ENCODE measurements around the gene SH2D2A.

SH2D2A gene

GRCh38 chr1:156802421-156802935 lies 14.2 kb downstream of the SH2D2A start:
- DNase-seq = no peak

- no peak for DNase-seq
Observed at GRCh38 chr1:156801409-156802121, 15.1 kb downstream of the SH2D2A start.

- DNase-seq = peak; percentile 25
Observed at GRCh38 chr1:156797212-156797871, 19.3 kb downstream of the SH2D2A start.

GRCh38 chr1:156796340-156797097 lies 20.1 kb downstream of the SH2D2A start:
- peak; percentile 13 for DNase-seq

- no peak for DNase-seq
Observed at GRCh38 chr1:156795787-156796186, 20.9 kb downstream of the SH2D2A start.

DNA sequence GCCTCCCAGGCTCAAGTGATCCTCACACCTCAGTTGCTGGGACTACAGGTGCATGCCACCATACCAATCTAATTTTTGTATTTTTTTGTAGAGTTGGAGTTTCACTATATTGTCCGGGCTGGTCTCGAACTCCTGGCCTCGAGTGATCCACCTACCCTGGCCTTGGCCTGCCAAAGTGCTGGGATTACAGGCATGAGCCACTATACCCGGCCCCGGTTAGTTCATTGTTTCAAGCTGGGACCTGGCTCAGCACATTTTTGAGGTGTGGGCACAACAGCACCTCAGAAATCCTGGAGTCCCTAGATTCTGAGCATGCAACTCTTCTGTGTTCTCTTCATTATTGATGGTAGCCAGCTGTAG lies 21.3 kb downstream of the SH2D2A start:
- no peak for DNase-seq

DNA sequence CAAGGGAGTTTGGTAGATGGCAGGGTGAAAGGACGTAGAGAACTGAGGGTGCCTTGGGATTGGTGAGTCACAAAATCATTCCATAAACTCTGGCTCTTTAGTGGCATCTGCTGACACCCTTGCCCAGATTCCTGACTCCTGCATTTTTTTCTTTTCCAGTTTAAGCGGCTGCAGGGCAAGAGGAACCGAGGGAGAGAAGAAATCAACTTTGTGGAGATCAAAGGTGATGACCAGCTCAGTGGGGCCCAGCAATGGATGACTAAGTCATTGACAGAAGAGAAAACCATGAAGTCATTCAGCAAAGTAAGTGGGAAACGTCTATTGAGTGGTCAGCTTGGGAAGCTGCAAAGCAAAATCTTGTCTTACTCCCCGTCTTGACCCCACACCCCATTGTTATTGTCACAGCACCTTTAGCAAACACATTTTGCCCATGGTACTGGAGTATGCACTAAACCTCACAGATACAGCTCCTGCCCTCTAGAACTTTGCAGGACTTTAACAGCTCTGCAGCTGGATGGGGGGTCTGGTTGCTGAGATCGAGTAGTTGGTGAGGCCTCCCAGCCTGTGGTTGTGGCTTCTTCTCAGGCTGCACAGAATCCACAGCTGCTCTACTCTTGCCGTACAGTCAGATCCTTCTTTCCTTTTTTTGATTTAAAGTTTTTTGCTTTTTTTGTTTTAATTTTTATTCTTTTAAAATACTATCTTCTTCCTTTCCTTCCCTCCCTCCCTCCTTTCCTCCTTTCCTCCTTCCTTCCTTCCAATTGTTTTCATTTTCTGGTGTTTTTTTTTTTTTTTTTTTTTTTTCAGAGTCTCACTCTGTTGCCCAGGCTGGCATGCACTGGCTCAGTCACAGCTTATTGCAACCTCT lies 21.9 kb downstream of the SH2D2A start:
- no peak for DNase-seq

DNA sequence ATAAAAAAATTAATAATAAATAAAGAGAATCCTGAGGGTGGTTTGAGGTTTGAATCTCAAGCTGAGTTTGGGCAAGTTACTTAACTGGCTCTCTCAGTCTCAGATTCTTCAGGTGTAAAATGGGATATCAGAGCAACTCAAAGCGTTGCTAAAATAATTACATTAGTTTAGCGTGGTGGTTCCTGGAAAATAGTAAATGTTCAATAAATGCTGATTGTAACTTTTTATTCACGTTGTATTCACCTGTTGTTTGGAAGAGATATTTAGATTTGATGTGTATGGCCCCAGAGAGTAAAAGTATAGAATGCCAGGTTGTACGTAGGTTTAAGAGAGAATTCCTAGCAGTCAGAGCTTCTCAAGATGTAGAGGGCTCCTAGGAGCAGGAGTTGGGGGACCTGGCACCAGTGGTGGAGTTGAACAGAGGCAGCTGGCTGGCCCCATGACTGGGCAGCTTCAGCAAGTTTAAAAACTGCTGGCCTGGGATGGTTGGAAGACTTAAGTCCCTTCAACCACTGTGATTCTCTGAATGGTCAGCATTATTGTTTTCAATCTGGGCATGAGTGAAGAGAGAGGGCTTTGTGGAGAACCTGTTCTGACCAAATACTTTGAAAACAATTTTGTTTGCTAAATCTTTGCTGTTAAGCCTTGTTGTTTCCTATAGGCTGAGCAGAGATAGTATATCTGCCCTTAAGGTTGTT lies 26.9 kb downstream of the SH2D2A start:
- DNase-seq = no peak

- no peak for DNase-seq
Observed at GRCh38 chr1:156788136-156788535, 28.5 kb downstream of the SH2D2A start.

DNA sequence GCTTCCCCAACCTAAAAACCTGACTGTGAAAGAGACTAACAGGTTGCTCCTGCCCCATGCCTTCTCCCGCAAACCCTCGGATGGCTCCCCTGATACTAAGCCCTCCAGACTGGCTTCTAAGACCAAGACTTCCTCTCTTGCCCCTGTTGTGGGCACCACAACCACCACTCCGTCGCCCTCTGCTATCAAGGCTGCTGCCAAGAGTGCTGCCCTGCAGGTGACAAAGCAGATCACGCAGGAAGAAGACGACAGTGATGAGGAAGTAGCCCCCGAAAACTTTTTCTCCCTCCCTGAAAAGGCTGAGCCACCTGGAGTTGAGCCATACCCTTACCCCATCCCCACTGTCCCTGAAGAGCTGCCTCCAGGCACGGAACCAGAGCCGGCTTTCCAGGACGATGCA lies 30.0 kb downstream of the SH2D2A start:
- DNase-seq = no peak

GRCh38 chr1:156785458-156785857 lies 31.2 kb downstream of the SH2D2A start:
- no peak for DNase-seq

- peak; percentile 53 for DNase-seq
Observed at GRCh38 chr1:156781585-156782186, 35.0 kb downstream of the SH2D2A start.

- DNase-seq = no peak
Observed at GRCh38 chr1:156777573-156777972, 39.1 kb downstream of the SH2D2A start.

DNA sequence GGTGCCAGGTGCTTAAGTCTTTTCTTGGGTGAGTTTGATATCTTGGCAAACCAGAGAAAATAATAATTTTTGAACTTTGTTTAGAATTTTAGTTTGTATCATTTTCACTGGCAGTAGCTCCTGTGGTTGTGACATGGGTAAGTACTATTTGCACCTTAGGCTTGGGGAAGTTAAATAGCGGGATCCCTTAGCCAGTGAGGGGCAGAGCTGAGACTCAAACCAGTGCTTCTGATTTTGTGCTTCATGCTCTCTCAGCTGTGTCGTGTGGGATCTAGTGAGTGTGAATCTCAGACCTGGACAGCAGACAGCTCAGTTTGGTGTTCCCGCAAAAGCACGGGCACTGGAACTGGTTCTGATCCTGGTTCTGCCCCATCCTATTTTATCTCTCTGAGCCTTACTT lies 39.7 kb downstream of the SH2D2A start:
- no peak for DNase-seq

- no peak for DNase-seq
Observed at GRCh38 chr1:156775799-156776198, 40.8 kb downstream of the SH2D2A start.

DNA sequence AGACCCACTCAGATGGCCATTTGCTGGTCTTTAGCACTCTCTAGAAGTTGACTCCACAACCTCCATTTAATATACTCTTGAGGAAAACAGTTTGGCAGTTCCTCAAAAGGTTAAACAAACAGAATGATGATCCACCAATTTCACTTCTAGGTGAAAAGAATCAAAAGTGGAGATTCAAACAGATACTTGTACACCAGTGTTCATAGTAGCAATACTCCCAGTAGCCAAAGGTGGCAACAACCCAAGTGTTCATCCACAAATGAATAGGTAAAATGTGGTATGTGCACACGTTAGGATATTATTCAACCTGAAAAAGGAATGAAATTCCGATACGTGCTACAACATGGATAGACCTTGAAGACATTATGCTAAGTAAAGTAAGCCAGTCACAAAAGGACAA lies 43.0 kb downstream of the SH2D2A start:
- no peak for DNase-seq

DNA sequence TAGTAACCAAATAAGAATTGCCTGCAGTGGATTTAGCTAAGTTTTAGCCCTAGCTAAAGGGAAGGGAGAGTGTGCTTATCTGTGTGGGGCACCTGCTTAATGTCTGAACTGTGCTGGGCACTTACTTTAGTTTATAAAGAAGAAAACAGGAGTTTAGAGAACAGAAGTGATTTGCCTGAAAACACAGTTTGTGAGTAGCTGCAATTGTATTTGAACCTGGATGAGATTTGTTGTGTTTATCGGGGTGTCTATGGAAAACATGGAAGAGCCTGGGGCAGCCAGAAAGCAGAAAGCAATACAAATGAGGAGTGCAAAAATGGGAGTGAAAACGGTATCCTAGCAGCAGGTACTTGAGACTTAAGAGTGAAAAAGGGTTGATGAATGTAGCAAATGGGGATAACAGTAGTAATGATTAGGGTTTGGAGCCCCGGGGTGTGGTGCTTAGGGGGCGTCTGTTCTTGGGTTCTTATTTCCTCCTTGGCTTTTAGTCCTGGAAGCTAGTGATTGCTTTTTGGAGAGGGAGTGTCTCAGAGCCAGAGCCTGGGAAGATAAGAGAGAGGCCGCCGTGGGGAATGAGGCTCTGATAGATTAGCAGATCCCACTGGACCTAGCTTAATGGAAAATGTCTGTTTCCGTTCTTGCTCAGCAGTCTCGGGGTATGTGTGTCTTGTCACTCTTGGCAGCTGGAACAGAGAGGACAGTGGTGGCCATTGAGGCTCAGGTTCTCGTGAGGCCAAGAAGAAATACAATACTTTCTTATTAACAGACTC lies 43.7 kb downstream of the SH2D2A start:
- DNase-seq = no peak

- DNase-seq = no peak
Observed at GRCh38 chr1:156772222-156772621, 44.4 kb downstream of the SH2D2A start.

DNA sequence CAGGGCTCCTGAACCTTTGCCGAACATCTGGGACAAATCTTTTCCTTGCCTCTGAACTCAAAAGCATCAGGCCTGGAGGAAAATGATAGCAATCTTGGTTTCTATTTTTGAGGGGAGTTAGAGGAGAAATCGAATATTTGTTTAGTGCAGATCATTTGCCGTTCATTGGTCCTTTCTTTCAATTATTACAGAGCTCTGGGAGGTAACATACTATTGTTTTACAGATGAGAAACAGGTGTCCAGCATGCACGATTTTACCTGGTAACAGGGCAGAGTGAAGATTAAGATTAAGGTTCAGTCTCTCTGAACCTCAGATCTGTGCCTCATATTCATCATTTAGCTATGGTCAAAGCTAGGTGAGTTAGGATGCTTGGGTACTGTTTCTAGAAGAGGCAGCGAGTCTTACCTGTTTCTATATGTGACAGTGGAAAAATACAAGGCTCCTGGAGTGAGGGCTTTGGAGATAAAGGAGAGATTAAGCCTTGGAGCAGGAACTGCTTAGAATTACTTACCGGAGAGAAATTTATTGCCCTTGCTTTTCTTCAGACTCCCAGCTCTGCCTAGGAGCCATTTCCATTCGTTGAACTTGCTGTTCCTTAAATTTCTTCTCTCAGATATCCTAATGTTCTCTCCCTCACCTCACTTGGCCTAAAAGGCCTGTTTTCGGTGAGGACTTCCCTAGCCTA lies 47.9 kb downstream of the SH2D2A start:
- no peak for DNase-seq

DNA sequence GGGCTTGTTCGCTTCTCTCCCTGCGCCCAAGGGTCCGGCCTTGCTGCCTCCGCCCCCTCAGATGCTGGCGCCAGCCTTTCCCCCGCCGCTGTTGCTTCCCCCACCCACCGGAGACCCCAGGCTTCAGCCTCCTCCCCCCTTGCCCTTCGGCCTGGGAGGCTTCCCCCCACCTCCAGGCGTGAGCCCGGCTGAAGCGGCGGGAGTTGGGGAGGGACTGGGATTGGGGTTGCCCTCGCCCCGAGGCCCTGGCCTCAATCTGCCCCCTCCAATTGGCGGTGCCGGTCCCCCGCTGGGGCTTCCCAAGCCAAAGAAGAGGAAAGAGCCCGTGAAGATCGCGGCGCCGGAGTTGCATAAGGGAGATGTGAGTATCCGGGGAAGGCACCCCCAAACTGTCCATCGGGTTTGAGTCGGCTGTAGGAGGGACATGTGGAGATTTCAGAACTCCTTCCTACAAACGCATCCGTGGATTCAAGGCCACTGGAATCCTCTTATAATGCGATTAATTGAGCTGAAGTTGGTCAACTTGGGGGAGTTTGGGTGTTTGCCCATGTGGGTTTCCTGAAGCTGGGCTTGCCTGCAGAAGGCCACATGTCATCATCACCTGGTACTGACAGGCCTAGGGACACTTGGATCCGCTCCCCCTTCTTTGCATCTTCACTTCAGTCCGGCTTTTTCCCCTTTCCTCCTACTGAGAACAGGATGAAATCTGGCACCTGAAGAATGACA lies 48.6 kb downstream of the SH2D2A start:
- no peak for DNase-seq
